ENCODE results near the gene NKIRAS1. TPM values are rescaled to one million over a fixed set of nuclear protein-coding genes. Genes with fewer than 3 reads are reported as not detected.

The NKIRAS1 gene
- polyA plus RNA-seq, 3 donors, result 0.69 to 2.0 (median 1.9) TPM

DNA sequence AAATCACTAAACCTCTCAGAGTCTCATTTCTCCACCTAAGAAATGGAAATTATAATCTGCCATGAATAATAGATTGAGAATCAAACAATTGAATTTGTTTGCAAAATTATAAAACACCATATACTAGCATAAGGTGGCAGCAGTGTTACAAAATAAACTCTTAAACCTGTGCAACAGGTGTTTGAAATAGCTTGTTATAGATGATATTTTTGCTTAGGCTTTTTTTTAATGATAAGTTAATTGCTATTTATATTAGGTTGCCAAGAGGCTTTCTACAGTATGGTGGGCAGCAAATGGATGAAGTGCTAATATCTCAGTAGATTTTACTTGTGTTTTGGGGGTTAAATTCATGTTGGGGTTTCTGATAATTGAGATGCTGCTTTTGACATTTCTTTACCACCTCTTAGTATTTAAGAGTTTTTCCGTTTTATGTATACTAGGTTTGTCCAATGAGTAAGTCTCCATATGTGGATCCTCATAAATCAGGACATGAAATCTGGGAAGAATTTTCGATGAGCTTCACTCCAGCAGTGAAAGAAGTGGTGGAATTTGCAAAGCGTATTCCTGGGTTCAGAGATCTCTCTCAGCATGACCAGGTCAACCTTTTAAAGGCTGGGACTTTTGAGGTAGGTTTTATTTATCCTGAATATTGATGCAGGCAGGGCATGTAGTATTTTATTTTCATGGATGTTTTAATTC, 47.9 kb upstream of the NKIRAS1 start:
- Mint-ChIP-seq H3K4me3 (no peak overlapping the region), H3K27me3 (ENCODE audit: low read depth in 3 of 3) (no peaks in the 10 kb centered on the region), H3K27ac (no peak overlapping the region), H3K4me1 (peaks cover 3% of the 10 kb centered on the region), H3K36me3 (peaks cover 53 to 61% of the 10 kb centered on the region in 2 donors), H3K9me3 (no peaks in the 10 kb centered on the region)
- H3K4me1 ChIP-seq (ENCODE audit: control insufficient read depth in 1 of 2, insufficient read depth in 2 of 2, low read length in 2 of 2), result no peaks in the 10 kb centered on the region
- H3K4me3 ChIP-seq (replicated peaks in 1 of 3; ENCODE audit: low read depth in 2 of 3, low read length in 3 of 3), result no peak overlapping the region
- intact Hi-C loops (cut with micrococcal nuclease), result loop anchor here in 1 of 2 donors (10.0 kb wide), 1 partner anchor 50 kb away; the partner anchor contains the start of genes NKIRAS1 and RPL15
- no peak for DNase-seq
- H3K9ac ChIP-seq (ENCODE audit: insufficient read depth, low read length, poor library complexity, severe bottlenecking), result no peak overlapping the region
- no peak overlapping the region for H3K4me2 ChIP-seq (replicated peaks; ENCODE audit: extremely low read depth, low read length, poor library complexity, severe bottlenecking)
- no CpG with 5 or more reads among the region's 3 CpGs for WGBS (ENCODE audit: insufficient coverage)
- H3K27ac ChIP-seq (ENCODE audit: low read depth in 1 of 2, low read length in 2 of 2), result no peak overlapping the region
- H3K9me3 ChIP-seq (replicated peaks in 1 of 2; ENCODE audit: control insufficient read depth in 1 of 2, insufficient read depth in 1 of 2, low read length in 2 of 2), result no peaks in the 10 kb centered on the region
- H3K36me3 ChIP-seq (replicated peaks in 1 of 2; ENCODE audit: control insufficient read depth in 1 of 2, insufficient read depth in 2 of 2, low read length in 2 of 2), result peaks cover 19 to 73% of the 10 kb centered on the region in 2 donors
- no peaks in the 10 kb centered on the region for H3K27me3 ChIP-seq (ENCODE audit: control insufficient read depth in 2 of 2, insufficient read depth in 2 of 2, low read length in 2 of 2)
- H4K20me1 ChIP-seq (ENCODE audit: insufficient read depth, low read length), result peaks cover 12% of the 10 kb centered on the region
- no peaks in the 10 kb centered on the region for H3K79me2 ChIP-seq (ENCODE audit: insufficient read depth, low read length)
- TF ChIP-seq, protein P1, sequence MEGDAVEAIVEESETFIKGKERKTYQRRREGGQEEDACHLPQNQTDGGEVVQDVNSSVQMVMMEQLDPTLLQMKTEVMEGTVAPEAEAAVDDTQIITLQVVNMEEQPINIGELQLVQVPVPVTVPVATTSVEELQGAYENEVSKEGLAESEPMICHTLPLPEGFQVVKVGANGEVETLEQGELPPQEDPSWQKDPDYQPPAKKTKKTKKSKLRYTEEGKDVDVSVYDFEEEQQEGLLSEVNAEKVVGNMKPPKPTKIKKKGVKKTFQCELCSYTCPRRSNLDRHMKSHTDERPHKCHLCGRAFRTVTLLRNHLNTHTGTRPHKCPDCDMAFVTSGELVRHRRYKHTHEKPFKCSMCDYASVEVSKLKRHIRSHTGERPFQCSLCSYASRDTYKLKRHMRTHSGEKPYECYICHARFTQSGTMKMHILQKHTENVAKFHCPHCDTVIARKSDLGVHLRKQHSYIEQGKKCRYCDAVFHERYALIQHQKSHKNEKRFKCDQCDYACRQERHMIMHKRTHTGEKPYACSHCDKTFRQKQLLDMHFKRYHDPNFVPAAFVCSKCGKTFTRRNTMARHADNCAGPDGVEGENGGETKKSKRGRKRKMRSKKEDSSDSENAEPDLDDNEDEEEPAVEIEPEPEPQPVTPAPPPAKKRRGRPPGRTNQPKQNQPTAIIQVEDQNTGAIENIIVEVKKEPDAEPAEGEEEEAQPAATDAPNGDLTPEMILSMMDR (IDR thresholded peaks at IDR 0.05), result no peak
- no peak overlapping the region for H2AFZ ChIP-seq (ENCODE audit: insufficient read depth, low read depth, low read length, poor library complexity, severe bottlenecking)

DNA sequence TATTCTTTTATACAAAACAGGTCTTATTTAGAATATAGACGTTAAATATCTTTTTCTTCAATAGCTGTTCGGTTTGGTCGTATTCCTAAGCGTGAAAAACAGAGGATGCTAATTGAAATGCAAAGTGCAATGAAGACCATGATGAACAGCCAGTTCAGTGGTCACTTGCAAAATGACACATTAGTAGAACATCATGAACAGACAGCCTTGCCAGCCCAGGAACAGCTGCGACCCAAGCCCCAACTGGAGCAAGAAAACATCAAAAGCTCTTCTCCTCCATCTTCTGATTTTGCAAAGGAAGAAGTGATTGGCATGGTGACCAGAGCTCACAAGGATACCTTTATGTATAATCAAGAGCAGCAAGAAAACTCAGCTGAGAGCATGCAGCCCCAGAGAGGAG, 45.1 kb upstream of the NKIRAS1 start:
- no peaks in the 10 kb centered on the region for H3K4me1 ChIP-seq (ENCODE audit: control insufficient read depth in 1 of 2, insufficient read depth in 2 of 2, low read length in 2 of 2)
- TF ChIP-seq, protein P1 (IDR thresholded peaks at IDR 0.05), result no peak
- no peak overlapping the region for H3K4me3 Mint-ChIP-seq
- no peak for DNase-seq
- H3K9me3 ChIP-seq (replicated peaks in 1 of 2; ENCODE audit: control insufficient read depth in 1 of 2, insufficient read depth in 1 of 2, low read length in 2 of 2), result no peaks in the 10 kb centered on the region
- H3K27me3 ChIP-seq (ENCODE audit: control insufficient read depth in 2 of 2, insufficient read depth in 2 of 2, low read length in 2 of 2), result no peaks in the 10 kb centered on the region
- no peak overlapping the region for H2AFZ ChIP-seq (ENCODE audit: insufficient read depth, low read depth, low read length, poor library complexity, severe bottlenecking)
- no peak overlapping the region for H3K4me2 ChIP-seq (replicated peaks; ENCODE audit: extremely low read depth, low read length, poor library complexity, severe bottlenecking)
- H4K20me1 ChIP-seq (ENCODE audit: insufficient read depth, low read length), result peaks cover 23% of the 10 kb centered on the region
- WGBS (ENCODE audit: insufficient coverage), result 100% methylated on average over 1 of the region's 5 CpGs
- no peaks in the 10 kb centered on the region for H3K27me3 Mint-ChIP-seq (ENCODE audit: low read depth in 3 of 3)
- no peak overlapping the region for H3K9ac ChIP-seq (ENCODE audit: insufficient read depth, low read length, poor library complexity, severe bottlenecking)
- no peaks in the 10 kb centered on the region for H3K79me2 ChIP-seq (ENCODE audit: insufficient read depth, low read length)
- H3K9me3 Mint-ChIP-seq, result peaks cover 0 to 2% (median 0%) of the 10 kb centered on the region in 7 donors
- H3K27ac ChIP-seq (ENCODE audit: low read depth in 1 of 2, low read length in 2 of 2), result no peak overlapping the region
- intact Hi-C loops (cut with micrococcal nuclease), result loop anchor here in 1 of 2 donors (10.0 kb wide), 1 partner anchor 47 kb away; the partner anchor contains the start of genes NKIRAS1 and RPL15
- no peaks in the 10 kb centered on the region for H3K4me1 Mint-ChIP-seq
- H3K36me3 Mint-ChIP-seq, result peaks cover 50 to 56% of the 10 kb centered on the region in 2 donors
- no peak overlapping the region for H3K27ac Mint-ChIP-seq
- peaks cover 12 to 67% of the 10 kb centered on the region in 2 donors for H3K36me3 ChIP-seq (replicated peaks in 1 of 2; ENCODE audit: control insufficient read depth in 1 of 2, insufficient read depth in 2 of 2, low read length in 2 of 2)
- H3K4me3 ChIP-seq (replicated peaks in 1 of 3; ENCODE audit: low read depth in 2 of 3, low read length in 3 of 3), result no peak overlapping the region

Measured in CD14-positive monocyte (primary cell).